HEK293 (cell line): ENCODE results near the gene IDUA.

Source experiments
- CTCF ChIA-PET: fragments of 350-600 bp; formaldehyde crosslinking; extraction: SDS; loops from one replicate; lab custom pipeline; 2021; ENCODE audit warnings: antibody characterized with exemption; lab: Yijun Ruan, JAX
- POLR2A ChIA-PET: fragments of 300-600 bp; formaldehyde crosslinking; extraction: SDS; loops from one replicate; lab custom pipeline; 2020; ENCODE audit warnings: antibody characterized with exemption, inconsistent platforms; lab: Yijun Ruan, JAX
- H3K27ac ChIP-seq: fragments of 200-500 bp; sonication (Bioruptor generic); 2 replicates; pipeline ENCODE4 v1.5.1; 2014; ENCODE audit warnings: low read depth, low read length, control low read depth, inconsistent platforms; ENCODE audit errors: extremely low read depth
- H3K36me3 ChIP-seq, 2 experiments: fragments of 200-500 bp in 1 of 2; sonication (Bioruptor generic) in 1 of 2; 1 replicate in 1 of 2; 2 replicates in 1 of 2; pipeline ENCODE4 v1.5.1; 2014 to 2017; ENCODE audit warnings: inconsistent platforms in 2 of 2, low read length in 2 of 2; ENCODE audit not compliant: control insufficient read depth in 2 of 2, insufficient read depth in 1 of 2
- H3K4me1 ChIP-seq: fragments of 200-500 bp; sonication (Bioruptor generic); 2 replicates; pipeline ENCODE4 v1.5.1; 2014; ENCODE audit warnings: mild to moderate bottlenecking, low read length, inconsistent platforms; ENCODE audit not compliant: control insufficient read depth, insufficient read depth
- H3K4me3 ChIP-seq: 2 replicates; pipeline ENCODE4 v1.5.1; 2011; ENCODE audit warnings: low read depth, mild to moderate bottlenecking, control low read depth, low read length, moderate library complexity
- H3K9me3 ChIP-seq: fragments of 200-500 bp; sonication (Bioruptor generic); 2 replicates; pipeline ENCODE4 v1.5.1; 2014; ENCODE audit warnings: low read depth, low read length, inconsistent platforms; ENCODE audit not compliant: control insufficient read depth, insufficient read depth
- EGR2 ChIP-seq: fragments of 450-650 bp; formaldehyde crosslinking; IDR thresholded peaks from 2 replicates; pipeline ENCODE4 v1.5.1; 2016; ENCODE audit warnings: low read depth, missing biosample characterization, missing genetic modification characterization
- GLIS1 ChIP-seq: fragments of 450-650 bp; formaldehyde crosslinking; IDR thresholded peaks from 2 replicates; pipeline ENCODE4 v1.5.1; 2016; ENCODE audit warnings: missing biosample characterization, missing genetic modification characterization
- KLF1 ChIP-seq: fragments of 450-650 bp; formaldehyde crosslinking; IDR thresholded peaks from 2 replicates; pipeline ENCODE4 v1.5.1; 2016; ENCODE audit warnings: missing biosample characterization, missing genetic modification characterization
- ZBTB17 ChIP-seq: fragments of 450-650 bp; formaldehyde crosslinking; IDR thresholded peaks from 2 replicates; pipeline ENCODE4 v1.5.1; 2016; ENCODE audit warnings: missing biosample characterization, missing genetic modification characterization
- ZBTB8A ChIP-seq: fragments of 450-650 bp; formaldehyde crosslinking; IDR thresholded peaks from 2 replicates; pipeline ENCODE4 v1.5.1; 2016; ENCODE audit warnings: missing biosample characterization, missing genetic modification characterization
- ZFHX2 ChIP-seq: fragments of 450-650 bp; formaldehyde crosslinking; conservative IDR thresholded peaks from 2 replicates; pipeline ENCODE4 v1.5.1; 2016; ENCODE audit warnings: missing biosample characterization, missing genetic modification characterization
- ZIC2 ChIP-seq: fragments of 450-650 bp; formaldehyde crosslinking; IDR thresholded peaks from 2 replicates; pipeline ENCODE4 v1.5.1; 2016; ENCODE audit warnings: missing biosample characterization, missing genetic modification characterization
- ZNF501 ChIP-seq: fragments of 450-650 bp; formaldehyde crosslinking; IDR thresholded peaks from 2 replicates; pipeline ENCODE4 v1.5.1; 2016; ENCODE audit warnings: missing biosample characterization, missing genetic modification characterization
- ZNF600 ChIP-seq: fragments of 450-650 bp; formaldehyde crosslinking; IDR thresholded peaks from 2 replicates; pipeline ENCODE4 v1.5.1; 2016; ENCODE audit warnings: missing biosample characterization, missing genetic modification characterization
- ZNF624 ChIP-seq: fragments of 450-650 bp; formaldehyde crosslinking; IDR thresholded peaks from 2 replicates; pipeline ENCODE4 v1.5.1; 2017; ENCODE audit warnings: missing biosample characterization, missing genetic modification characterization
- TF ChIP-seq, protein P1 (sequence below): fragments of 450-650 bp; formaldehyde crosslinking; IDR thresholded peaks from 2 replicates; pipeline ENCODE4 v1.5.1; 2016; ENCODE audit warnings: missing biosample characterization, missing genetic modification characterization
- TF ChIP-seq, protein P2 (sequence below): fragments of 450-650 bp; formaldehyde crosslinking; IDR thresholded peaks from 2 replicates; pipeline ENCODE4 v1.5.1; 2016; ENCODE audit warnings: missing biosample characterization, missing genetic modification characterization

Gene IDUA

DNA sequence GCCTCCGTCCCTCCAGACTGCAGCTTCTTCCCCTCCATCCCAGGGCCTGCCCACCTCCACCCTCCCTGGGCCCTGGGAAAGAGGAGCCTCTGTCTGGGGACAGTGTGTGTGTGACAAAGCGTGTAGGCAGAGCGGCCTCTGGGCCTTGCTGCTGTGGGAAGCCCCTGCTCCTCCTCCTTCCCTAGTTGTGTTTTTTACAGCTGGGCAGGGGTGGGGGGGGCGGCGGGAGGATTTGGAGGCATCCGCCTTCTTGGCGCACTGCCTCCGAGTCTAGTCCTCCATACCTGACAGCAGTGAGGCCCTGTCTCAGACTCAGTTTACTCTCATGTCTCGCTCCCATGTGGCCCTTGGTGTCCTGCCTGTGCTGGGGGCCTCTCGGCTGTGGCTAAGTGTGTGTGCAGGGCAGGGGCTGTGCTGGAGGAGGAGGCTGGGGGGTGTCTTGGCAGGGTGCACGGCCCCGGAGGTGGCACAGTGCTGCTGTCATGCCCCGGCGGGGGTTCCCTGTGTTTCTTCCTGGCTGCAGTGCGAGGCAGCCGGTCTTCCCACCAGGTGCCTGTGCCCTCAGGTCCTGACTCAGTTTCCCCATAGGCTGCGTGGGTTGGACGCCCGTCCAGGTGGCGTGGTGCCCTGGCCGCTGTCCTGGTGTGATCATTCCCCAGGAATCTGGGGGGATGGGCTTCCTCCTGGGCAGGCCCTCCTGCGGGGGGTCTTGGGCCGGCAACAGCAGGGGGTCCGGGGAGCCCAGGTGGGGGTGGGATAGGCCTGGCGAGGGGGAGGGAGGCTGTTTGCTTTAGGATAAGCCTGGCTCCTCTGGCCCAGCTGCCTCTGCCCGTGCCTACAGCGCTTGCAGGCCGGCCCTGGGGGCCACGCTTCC is 31.5 kb downstream of the IDUA start:
- Histone ChIP-seq H3K4me1 (no peaks in the 10 kb centered on the region), H3K36me3 (peaks cover 0 to 6% of the 10 kb centered on the region in 2 experiments; a peak in 1 of 3 replicates), H3K9me3 (no peaks in the 10 kb centered on the region), H3K4me3 (no peak overlapping the region), H3K27ac (no peak overlapping the region)
- TF ChIP-seq, protein P1, sequence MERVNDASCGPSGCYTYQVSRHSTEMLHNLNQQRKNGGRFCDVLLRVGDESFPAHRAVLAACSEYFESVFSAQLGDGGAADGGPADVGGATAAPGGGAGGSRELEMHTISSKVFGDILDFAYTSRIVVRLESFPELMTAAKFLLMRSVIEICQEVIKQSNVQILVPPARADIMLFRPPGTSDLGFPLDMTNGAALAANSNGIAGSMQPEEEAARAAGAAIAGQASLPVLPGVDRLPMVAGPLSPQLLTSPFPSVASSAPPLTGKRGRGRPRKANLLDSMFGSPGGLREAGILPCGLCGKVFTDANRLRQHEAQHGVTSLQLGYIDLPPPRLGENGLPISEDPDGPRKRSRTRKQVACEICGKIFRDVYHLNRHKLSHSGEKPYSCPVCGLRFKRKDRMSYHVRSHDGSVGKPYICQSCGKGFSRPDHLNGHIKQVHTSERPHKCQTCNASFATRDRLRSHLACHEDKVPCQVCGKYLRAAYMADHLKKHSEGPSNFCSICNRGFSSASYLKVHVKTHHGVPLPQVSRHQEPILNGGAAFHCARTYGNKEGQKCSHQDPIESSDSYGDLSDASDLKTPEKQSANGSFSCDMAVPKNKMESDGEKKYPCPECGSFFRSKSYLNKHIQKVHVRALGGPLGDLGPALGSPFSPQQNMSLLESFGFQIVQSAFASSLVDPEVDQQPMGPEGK (tag by site-specific recombination): 0 out of 2 replicates have a peak, but pooled peaks have one; percentile 24
- peak; percentile 6; the same call in 1 of the 2 replicates for TF ChIP-seq EGR2 (tag by site-specific recombination)
- no peak for TF ChIP-seq ZBTB17 (tag by site-specific recombination)
- TF ChIP-seq, protein P2, sequence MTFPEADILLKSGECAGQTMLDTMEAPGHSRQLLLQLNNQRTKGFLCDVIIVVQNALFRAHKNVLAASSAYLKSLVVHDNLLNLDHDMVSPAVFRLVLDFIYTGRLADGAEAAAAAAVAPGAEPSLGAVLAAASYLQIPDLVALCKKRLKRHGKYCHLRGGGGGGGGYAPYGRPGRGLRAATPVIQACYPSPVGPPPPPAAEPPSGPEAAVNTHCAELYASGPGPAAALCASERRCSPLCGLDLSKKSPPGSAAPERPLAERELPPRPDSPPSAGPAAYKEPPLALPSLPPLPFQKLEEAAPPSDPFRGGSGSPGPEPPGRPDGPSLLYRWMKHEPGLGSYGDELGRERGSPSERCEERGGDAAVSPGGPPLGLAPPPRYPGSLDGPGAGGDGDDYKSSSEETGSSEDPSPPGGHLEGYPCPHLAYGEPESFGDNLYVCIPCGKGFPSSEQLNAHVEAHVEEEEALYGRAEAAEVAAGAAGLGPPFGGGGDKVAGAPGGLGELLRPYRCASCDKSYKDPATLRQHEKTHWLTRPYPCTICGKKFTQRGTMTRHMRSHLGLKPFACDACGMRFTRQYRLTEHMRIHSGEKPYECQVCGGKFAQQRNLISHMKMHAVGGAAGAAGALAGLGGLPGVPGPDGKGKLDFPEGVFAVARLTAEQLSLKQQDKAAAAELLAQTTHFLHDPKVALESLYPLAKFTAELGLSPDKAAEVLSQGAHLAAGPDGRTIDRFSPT (tag by site-specific recombination): 0 out of 2 replicates have a peak, but pooled peaks have one; percentile 24
- TF ChIP-seq ZNF501 (tag by site-specific recombination): no peak
- TF ChIP-seq GLIS1: peak; percentile 78
- 0 out of 2 replicates have a peak, but pooled peaks have one; percentile 10 for TF ChIP-seq ZNF600 (tag by site-specific recombination)
- TF ChIP-seq ZIC2: peak; percentile 88
- TF ChIP-seq ZFHX2 (tag by site-specific recombination): peak; percentile 44
- peak; percentile 27; the same call in 1 of the 2 replicates for TF ChIP-seq KLF1 (tag by site-specific recombination)
- POLR2A ChIA-PET: no interaction called here
- CTCF ChIA-PET: interaction anchor here (0.7 kb wide), 1 partner anchor 334 kb away, joined by 3 read pairs; no protein-coding TSS in a partner anchor

DNA sequence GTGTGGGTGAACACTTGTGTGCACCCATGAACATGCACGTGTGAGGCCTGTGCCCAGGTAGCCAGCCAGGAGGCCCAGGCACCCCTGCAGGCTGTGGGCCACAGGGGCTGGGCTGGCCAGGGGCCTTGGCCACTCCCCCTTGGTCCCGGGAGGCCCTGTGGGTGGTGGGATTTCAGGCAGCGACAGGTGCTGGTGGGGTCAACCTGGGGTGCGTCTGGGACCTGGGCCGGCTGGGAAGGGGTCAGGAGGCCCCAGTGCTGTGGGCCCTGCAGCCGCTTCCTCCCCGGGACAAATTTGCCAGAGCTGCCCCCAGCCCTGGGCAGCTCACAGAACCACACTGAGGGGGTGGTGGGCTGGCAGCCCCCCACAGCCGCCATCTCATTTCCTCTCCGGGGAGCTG is 32.5 kb downstream of the IDUA start:
- no peaks in the 10 kb centered on the region for H3K4me1 ChIP-seq
- TF ChIP-seq GLIS1: peak; percentile 74
- TF ChIP-seq KLF1 (tag by site-specific recombination): no peak
- TF ChIP-seq, all 188 proteins: peak for 1
- Histone ChIP-seq H3K4me3 (no peak overlapping the region), H3K36me3 (peaks cover 0 to 2% of the 10 kb centered on the region in 2 experiments; a peak in 1 of 3 replicates), H3K9me3 (no peaks in the 10 kb centered on the region), H3K27ac (no peak overlapping the region)
- POLR2A ChIA-PET: no interaction called here
- CTCF ChIA-PET: no interaction called here

GRCh38 chr4:1019729-1020470 is 33.1 kb downstream of the IDUA start:
- Histone ChIP-seq H3K27ac (no peak overlapping the region), H3K9me3 (no peaks in the 10 kb centered on the region), H3K36me3 (peaks cover 0 to 8% of the 10 kb centered on the region in 2 experiments; a peak in 1 of 3 replicates), H3K4me3 (no peak overlapping the region), H3K4me1 (no peaks in the 10 kb centered on the region)
- POLR2A ChIA-PET: no interaction called here
- CTCF ChIA-PET: no interaction called here
- no peak for TF ChIP-seq ZNF624 (tag by site-specific recombination)
- TF ChIP-seq ZNF600 (tag by site-specific recombination): peak; percentile 64
- peak; percentile 43; the same call in 1 of the 2 replicates for TF ChIP-seq KLF1 (tag by site-specific recombination)
- TF ChIP-seq ZBTB8A (tag by site-specific recombination): peak; percentile 36
